GM18907 (cell line): ENCODE measurements around the gene RNFT2.
"Not testable (repeated sequence)": the region's sequence is repeated elsewhere in the genome, so short reads cannot be mapped to it uniquely, and the experiment has no call there.

Source experiments
- ATAC-seq: cut with Tn5 transposase; IDR thresholded peaks from one replicate; pipeline ENCODE4 v1.9.1; 2021; ENCODE audit warnings: mild to moderate bottlenecking, moderate library complexity; ENCODE audit not compliant: unreplicated experiment

Gene RNFT2

DNA sequence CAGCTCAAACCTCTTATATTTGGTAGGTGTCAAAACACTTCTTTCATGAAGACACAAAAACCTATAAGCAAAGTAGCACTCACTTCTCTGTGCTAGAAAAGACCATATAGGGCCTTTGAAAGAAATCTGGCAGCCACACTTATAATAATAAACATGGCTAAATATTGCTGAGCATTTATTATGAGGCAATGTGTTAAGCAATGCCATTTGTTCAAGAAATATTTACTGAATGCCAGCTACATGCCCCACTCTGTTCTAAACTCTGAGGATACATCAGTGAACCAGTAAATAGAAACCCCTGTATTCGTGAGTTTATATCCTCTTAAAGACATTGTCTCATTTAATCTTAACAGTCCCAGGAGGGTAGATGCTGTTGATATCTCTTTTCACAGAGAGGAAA lies 52.0 kb downstream of the RNFT2 start:
- no peak for ATAC-seq

DNA sequence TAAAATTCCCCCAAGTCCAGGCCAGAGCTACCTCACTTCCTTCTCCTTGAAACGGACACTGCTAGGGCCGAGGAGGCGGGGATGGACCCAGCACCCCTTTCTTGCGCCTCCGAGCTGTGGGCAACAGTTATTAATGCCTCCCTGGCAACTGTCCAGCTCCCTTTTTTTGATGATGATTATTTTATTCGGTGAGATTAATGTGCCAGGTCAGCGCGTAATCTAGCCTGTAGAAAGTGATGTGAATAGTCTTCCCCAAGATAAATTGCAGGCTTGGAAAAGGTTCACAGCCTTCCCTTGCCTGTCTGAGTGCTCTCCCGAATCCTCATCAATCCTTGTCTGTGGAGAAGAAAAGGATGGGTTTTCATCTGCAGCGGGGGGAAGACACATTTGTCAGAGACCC lies 54.3 kb downstream of the RNFT2 start:
- no peak for ATAC-seq

DNA sequence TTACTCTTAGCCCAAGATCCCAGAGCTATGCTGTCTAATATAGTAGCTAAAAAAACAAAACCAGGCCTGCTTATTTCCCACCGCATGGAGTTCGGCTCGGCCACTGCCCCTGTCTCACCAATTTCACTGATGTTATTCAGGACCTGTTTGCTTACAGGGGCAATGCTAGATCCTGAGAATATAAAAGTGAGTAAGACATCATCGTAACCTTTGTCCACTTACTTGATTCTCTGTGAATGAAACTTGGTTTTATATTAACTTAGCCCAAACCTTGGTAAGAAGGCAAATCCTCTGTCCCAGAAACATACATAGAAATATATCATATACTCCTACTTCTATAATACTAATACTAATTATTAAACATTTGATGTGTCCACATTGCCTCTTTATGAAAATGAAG lies 56.6 kb downstream of the RNFT2 start:
- no peak for ATAC-seq

DNA sequence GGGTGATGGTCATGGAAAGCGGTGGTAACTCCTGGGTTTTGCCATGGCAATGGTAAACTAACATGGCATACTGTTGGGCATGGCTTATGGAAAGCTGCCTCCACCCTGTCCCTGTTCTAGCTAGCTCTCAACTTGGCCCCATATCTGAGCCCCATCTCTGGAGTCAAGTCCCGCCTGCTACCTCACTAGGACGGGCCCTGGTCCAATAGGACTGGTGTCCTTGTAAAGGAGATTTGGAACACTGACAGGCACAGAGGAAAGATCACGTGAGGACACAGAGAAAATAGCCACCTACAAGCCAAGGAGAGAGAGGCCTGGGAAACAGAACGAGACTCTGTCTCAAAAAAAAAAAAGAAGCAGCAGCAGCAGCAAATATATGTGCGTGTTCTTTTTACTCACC lies 59.8 kb downstream of the RNFT2 start:
- no peak for ATAC-seq

DNA sequence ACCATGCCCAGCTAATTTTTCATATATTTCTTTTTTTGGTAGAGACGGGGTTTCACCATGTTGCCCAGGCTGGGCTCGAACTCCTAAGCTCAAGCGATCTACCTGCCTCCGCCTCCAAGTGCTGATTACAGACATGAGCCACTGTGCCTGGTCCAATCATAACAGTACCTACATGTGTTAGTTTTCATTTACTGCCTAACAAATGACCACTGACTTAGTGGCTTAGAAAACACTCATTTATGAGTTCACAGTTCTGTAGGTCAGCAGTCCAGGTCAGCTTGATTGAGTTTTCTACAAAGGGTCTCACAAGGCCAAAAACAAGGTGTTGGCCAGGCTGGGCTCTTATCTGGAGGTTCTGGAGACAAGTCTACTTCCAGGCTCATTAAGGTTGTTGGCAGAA lies 60.6 kb downstream of the RNFT2 start:
- ATAC-seq, result no peak

DNA sequence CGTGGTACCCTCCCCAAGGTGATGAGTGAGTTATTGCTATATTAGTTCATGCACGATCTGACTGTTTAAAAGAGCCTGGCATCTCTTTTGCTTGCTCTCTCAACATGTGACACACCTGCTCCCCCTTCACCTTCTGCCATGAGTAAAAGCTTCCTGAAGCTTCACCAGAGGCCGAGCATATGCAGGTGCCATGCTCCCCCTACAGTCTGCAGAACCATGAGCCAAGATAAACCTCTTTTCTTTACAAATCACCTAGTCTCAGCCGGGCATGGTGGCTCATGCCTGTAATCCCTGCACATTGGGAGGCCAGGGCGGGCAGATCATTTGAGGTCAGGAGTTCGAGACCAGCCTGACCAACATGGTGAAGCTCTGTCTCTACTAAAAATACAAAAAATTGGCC lies 61.8 kb downstream of the RNFT2 start:
- ATAC-seq, result no peak

DNA sequence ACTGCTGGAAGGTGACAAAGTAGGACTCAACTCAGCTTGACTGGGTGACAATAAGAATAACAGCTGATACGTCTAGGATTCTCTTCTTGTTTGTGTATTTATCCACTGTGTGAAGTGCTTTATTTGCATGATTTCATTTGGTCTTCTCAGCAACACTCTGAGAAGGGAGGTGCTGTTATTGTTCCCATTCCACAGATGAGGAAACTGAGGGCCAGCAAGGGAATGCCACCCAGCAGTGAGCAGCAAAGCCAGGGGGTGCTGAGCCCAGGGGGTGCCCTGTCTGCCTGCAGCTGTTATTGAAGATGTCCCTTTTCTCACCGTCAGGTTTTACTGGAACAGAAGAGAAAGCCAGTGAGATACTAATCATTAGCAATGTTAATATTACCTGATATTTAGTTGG lies 62.8 kb downstream of the RNFT2 start:
- no peak for ATAC-seq

DNA sequence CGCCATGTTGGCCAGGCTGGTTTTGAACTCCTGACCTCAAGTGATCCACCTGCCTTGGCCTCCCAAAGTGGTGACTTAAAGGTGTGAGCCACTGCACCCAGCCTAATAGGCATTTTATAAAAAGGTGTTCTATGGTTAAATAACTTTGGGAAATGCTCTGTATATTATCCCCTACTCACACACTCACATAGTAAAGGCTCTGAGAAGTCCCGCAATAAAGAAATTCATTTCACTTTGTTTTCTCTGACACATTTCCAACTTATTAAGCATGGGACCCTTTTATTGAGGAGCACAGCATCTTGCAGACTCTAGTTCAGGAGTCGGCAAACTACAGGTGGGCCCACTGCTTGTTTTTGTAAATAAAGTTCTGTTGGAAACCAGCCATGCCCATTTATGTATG lies 63.9 kb downstream of the RNFT2 start:
- no peak for ATAC-seq

DNA sequence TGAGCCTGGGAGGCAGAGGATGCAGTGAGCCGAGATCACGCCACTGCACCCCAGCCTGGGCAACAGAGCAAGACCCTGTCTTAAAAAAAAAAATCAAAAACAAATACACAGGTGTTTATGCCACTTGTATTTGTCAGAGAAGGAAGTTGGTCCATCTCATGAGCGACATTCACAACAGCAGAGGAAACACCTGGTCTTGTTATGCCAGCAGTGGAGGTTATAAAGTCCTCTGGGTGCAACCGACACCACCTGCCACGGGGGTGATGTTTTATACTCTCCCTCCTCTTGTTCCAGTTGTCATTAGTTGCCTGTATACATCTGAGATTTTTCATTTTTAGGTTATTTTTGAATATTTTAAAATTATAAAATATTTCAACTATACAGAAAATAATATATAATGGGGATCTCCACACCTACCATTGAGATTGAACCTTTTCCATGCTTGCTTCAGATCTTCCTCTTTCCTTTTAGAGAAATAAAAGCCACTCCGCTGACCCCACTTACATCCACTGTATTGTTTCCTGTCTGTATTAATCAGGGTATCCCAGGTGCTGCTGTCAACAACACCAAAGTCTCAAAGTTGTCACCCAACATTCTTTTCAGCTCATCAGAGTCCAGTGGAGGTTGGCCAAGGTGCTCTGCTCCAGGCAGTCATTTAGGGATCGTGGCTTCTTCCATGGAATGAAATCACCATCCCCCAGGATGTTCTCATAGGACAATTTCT lies 65.1 kb downstream of the RNFT2 start:
- ATAC-seq, result peak; percentile 56

DNA sequence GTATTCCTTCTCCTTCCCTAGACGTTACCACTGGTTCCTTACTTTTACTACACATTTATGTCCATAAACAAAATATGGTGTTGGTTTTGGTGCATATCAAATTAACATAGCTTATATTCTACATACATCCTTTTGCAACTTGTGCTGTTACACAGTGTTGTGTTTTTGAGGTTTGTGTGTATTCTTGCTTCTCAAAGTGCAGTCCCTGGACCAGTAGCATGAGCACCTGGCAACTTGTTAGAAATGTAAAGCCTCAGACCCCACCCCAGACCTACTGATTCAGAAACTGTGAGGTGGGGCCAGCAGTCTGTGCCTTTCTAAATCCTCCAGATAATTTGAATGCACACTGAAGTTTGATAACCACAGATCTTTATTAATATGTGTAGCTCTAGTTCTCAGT lies 65.9 kb downstream of the RNFT2 start:
- no peak for ATAC-seq

DNA sequence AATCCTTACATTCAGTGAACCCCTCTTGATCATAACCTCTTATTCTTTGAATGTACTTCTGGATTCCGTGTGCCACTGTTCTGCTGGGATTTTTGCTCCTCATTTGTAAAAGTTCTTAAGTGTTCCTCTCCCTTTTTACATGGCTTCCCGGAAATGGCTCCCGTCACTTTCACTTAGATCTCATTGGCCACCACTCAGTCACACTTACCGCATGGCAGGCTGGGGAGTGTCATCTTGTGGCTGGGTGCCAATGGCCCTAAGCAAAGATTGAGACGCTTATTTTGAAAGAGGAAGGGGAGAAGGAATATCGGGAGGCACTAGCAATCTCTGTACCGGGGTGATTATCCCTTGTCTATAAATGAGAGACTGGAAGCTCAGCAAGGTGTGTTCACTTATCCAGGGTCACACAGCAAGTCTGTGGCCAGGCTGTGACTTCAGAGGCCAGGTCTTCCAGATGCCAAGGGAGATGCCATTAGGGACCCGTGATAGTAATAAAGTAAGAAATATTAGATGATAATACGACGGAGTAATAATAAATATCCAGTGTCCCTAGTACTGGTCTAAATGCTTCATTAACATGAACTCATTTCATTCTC lies 68.8 kb downstream of the RNFT2 start:
- no peak for ATAC-seq

DNA sequence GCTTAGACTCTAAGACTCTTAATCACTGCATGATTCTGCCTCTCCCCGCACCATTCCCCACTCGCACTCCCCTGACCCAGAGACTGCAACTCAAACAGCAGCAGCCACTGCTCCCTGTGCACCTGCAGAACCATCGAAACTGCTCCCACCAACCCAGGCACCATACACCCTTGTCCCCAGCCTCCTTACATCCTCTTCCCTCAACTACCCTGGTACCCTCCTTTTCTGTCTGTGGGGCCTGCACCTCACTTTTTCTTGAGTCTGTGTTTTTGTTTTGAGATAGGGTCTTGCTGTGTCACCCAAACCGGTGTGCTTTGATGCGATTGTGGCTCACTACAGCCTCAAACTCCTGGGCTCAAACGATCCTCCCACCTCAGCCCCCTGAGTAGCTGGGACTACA lies 69.4 kb downstream of the RNFT2 start:
- ATAC-seq, result no peak

DNA sequence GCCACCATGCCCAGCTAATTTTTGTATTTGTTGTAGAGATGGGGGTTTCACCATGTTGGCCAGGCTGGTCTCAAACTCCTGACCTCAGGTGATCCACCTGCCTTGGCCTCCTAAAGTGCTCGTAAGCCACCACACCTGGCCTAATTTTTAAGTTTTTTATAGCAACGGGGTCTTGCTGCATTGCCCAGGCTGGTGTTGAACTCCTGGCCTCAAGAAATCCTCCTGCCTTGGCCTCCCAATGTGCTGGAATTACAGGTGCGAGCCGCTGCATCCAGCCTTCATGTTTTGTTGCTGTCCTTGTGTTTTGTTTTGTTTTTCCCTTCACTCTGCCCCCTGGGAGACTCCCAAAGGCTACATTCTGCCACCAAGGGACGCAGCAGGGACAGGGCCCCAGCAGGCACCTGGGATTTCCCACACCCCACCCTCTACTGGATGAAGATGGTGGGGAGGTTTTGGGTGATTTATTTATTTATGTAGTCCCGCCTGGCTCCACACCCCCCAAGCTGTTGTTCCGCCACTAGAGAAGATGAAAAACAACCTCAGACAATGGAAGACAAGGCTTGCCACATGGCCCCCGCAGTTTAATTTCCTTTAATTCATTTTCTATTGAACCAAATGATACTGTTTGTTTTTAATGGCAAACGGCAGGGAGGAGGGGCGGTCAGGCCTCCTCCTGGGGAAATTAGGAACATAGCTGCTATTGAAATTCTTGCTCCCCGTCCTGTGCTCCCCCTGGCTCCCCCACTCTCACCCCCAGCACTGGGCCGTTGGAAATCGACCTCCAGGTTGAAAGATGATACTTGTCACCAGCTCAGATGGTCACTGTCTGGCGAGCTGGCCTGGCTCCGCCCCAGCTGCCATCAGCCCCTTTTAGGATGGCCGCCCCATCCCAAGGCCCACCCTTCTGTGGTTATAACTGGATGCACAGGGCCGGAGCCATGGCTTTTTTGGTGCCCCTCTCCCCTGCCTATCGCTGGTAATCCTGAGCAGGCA lies 70.3 kb downstream of the RNFT2 start:
- ATAC-seq, result no peak

DNA sequence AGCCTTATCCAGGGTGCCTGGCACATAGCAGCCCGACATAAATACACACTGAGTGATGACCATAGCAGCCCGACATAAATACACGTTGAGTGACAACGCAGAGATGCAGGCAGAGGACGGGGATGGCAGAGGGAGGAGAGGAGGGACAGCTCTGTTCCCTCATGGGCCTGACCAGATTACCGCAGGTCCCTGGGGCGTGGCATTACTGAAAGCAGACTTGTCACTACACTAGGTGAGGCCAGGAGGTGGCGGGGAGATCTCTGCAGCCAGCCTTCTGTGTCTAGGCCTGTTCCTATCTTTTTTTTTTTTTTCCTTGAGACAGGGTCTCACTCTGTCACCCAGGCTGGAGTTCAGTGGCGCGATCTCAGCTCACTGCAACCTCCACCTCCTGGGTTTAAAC lies 74.1 kb downstream of the RNFT2 start:
- no peak for ATAC-seq

DNA sequence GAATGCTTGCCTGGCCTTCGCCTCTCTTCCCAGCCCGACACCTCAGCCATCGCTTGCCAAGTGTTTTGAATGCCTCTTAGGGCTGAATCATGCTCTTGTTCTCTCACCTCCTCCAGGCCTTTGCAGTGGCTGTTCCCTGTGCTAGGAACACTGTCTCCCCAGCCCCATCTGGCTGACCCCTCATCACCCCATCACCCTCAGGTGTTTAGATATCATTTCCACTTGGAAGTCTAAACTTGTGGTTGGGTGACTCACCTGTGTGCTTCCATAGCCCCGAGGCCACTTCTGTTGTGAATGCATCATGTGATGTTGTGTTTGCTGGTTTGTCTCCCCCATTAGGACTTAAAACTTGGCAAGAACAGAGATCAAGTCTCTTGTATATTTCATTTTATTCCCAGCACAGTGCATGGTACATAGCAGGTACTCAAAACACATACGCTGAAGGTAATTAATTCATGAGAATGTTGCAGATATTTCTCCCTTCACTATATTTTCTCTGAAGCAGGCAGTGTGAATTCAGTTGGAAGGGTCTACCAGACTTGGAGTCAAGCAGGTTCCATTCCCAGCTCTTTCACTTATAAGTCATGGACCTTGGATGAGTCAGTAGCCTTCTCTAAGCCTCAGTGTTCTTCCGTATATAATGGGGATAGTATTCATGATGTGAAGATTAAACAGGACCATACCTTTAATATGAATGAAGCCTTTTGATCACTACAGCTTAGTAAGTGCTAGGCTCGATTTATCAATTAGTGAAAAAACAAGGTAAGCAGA lies 75.3 kb downstream of the RNFT2 start:
- ATAC-seq, result no peak

DNA sequence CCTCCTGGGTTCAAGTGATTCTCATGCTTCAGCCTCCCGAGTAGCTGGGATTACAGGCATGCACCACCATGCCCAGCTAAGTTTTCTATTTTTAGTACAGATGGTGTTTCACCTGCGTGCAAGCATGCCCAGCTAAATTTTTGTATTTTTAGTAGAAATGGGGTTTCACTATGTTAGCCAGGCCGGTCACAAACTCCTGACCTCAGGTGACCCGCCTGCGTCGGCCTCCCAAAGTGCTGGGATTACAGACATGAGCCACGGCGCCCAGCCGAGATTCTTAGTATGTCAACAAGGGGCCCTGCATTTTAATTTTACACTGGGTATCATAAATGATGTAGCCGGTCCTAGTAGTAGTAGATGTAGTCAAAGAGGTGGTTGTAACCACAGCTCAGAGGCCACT lies 76.7 kb downstream of the RNFT2 start:
- not testable (repeated sequence) for ATAC-seq

DNA sequence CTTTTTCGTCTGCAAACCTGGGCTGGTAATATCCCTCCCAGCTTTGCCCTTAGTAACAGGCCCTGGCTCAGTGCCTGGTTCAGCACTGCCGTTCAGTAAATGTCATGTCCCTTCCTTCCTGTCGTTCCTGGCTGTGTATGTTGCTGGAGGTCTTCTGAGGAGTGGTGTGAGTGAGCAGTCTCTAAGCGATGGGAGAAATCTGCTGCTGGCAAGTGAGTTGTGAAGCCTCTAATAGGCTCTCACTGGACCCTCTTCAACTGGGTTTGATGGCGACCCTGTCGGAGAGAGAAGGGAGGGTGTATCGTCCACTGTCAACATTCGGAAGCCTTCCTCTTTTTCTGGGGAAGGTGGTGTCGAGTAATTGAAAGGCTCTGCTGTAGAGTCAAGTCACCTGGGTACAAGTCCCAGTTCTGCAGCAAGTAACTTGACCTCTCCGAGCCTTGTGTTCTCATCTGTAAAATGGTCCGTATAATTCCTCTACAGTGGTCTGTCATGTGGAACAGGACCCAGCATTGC lies 80.3 kb downstream of the RNFT2 start:
- peak; percentile 10 for ATAC-seq

DNA sequence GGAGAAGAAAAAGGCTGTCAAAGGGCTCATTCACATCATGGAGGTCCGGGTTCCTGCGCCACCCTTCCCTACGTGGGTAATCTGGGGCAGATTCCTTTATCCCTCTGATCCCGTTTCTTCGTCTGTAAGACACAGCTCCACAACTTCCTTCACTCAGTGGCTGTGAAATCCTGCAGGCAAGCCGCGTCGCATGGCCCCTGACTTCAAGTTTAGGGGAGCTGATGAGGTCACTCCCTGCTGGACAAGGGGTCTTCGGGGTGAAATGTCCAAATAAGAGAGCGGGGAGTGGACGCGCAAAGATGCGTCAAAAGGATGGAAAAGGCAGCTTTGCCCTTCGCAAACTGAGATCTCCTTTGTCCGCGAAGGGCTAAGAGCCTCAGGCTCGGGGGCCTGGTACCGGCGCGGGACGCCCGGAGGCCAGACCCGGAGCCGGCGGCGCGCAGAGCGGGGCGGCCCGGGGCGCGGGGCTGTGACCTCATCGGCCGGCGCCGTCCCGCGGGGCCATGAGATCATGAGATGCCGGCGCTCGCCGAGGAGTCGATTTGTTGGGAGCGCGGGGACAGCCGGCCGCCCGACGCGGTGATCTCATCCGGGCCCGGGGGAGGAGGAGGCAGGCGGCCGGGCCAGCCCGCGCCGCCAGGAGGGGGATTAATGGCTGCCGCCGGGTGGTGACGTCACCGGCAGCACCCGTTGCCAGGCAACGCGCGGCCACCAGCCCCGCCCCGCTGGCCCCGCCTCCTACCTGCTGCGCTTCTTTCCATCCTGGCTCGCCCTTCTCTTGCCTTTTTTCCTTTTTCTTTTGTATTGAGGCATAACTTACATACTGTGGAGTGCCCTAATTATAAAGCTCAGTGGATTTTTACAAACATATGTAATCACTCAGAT lies 81.1 kb downstream of the RNFT2 start:
- peak; percentile 86 for ATAC-seq

DNA sequence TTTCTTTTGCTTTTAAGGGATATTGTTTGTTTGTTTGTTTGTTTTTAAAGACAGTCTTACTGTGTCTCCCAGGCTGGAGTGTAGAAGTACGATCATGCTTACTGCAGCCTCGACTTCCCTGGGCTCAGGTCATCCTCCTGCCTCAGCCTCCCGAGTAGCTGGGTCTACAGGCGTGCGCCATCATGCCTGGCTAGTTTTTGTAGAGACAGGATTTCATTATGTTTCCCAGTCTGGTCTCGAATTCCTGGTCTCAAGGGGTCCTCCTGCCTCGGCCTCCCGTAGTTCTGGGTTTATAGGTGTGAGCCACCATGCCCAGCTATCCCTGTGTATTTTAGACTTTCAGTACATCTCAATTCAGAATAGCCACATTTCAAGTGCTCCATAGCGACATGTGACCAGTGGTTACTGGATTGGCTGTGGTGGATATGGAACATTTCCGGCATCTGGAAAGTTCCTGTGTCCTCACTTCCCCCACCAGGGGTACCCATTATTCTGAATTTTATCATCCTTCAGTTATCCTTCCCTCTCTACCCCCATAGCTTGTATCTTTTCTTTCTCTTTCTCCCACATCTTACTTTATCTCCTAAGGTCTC lies 82.0 kb downstream of the RNFT2 start:
- no peak for ATAC-seq
